ENCODE measurements around the gene FNDC8. TPM values are rescaled to one million over a fixed set of nuclear protein-coding genes. Genes with fewer than 3 reads are reported as not detected.
A peak's percentile ranks its signal among the peaks of the same experiment; 100 is the strongest.

FNDC8 gene
- not detected for total RNA-seq

DNA sequence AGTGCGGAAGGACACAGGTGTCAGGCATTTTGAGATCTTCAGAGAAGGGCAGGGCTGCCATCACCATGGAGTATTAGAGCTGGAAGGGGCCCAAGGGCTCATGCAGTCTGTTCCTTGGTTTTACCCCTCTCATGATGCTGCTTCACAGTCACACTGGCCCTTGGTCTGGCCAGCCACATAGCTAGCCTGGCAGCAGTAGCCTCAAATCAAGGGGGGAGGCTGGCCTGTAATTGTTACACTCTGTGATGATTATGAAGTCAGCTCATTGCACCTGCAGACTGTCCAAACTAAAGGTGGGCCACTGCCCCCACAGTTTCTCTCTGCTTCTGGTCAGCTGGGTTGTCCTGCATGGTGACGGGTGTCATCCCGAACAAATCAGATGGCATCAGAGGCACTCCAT is at the start of gene FNDC8:
Gene FNDC8, plus strand, starts transcription at position 301 of the 400 bp plus-strand sequence. Its CDS starts 79 bp downstream, at position 380.
- Histone ChIP-seq H3K36me3 (no peaks in the 10 kb centered on the region), H3K4me3 (replicated peaks in 1 of 3) (no peak within 1 kb of the TSS), H3K9me3 (no peaks in the 10 kb centered on the region), H3K27ac (no peak within 1 kb of the TSS), H3K27me3 (no peaks in the 10 kb centered on the region), H3K4me1 (peaks cover 11 to 14% of the 10 kb centered on the region in 2 donors)
- TF ChIP-seq, protein P1, sequence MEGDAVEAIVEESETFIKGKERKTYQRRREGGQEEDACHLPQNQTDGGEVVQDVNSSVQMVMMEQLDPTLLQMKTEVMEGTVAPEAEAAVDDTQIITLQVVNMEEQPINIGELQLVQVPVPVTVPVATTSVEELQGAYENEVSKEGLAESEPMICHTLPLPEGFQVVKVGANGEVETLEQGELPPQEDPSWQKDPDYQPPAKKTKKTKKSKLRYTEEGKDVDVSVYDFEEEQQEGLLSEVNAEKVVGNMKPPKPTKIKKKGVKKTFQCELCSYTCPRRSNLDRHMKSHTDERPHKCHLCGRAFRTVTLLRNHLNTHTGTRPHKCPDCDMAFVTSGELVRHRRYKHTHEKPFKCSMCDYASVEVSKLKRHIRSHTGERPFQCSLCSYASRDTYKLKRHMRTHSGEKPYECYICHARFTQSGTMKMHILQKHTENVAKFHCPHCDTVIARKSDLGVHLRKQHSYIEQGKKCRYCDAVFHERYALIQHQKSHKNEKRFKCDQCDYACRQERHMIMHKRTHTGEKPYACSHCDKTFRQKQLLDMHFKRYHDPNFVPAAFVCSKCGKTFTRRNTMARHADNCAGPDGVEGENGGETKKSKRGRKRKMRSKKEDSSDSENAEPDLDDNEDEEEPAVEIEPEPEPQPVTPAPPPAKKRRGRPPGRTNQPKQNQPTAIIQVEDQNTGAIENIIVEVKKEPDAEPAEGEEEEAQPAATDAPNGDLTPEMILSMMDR (IDR thresholded peaks at IDR 0.05) = no peak
- no peak for TF ChIP-seq POLR2A (IDR thresholded peaks at IDR 0.05)
- intact Hi-C loops (cut with DNase I) = loop anchor here (5.0 kb wide), 2 partner anchors 579 to 704 kb away; no protein-coding TSS in a partner anchor
- no peak for DNase-seq
- WGBS, 2 donors = 94 to 98% methylated on average over 3 of the region's 3 CpGs

DNA sequence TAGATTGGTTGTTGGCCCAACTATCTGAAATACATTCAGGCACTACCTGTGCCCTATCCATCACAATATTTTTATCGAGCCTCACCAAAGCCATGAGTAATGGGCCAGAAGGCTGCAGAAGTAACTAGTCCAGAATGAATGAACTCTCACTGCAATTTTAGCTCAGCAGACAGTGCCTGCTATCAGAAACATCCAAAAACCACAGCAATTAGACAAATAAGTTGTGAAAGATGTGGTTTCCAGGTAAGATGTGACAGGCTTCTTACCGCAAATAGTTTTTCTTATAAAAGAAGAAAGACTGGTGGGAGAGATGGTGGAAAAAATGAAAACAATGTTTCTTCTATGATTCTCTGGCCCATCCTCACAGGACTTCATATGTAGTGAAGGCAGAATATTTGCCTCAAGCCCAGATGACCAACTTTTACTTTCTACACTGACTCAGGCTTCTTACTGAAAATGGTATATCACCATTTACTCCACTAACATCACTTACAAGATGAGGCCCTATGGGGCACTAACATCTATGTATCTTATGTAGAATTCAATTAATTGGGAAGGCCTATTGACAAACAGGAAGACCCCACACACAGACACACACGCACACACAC is 48.1 kb upstream of the FNDC8 start:
- H3K9me3 ChIP-seq = no peaks in the 10 kb centered on the region
- DNase-seq = no peak
- H3K4me1 ChIP-seq = peaks cover 28 to 50% of the 10 kb centered on the region in 2 donors
- peak overlapping the region in 1 of 3 donors; percentile 18 for H3K27ac ChIP-seq
- TF ChIP-seq, protein P1 (IDR thresholded peaks at IDR 0.05) = no peak
- no peak for TF ChIP-seq POLR2A (IDR thresholded peaks at IDR 0.05)
- H3K27me3 ChIP-seq = no peaks in the 10 kb centered on the region
- H3K36me3 ChIP-seq = no peaks in the 10 kb centered on the region
- intact Hi-C loops (cut with DNase I) = no loop called here
- WGBS, 2 donors = 93 to 94% methylated on average over 3 of the region's 3 CpGs
- H3K4me3 ChIP-seq (replicated peaks in 1 of 3) = no peak overlapping the region

DNA sequence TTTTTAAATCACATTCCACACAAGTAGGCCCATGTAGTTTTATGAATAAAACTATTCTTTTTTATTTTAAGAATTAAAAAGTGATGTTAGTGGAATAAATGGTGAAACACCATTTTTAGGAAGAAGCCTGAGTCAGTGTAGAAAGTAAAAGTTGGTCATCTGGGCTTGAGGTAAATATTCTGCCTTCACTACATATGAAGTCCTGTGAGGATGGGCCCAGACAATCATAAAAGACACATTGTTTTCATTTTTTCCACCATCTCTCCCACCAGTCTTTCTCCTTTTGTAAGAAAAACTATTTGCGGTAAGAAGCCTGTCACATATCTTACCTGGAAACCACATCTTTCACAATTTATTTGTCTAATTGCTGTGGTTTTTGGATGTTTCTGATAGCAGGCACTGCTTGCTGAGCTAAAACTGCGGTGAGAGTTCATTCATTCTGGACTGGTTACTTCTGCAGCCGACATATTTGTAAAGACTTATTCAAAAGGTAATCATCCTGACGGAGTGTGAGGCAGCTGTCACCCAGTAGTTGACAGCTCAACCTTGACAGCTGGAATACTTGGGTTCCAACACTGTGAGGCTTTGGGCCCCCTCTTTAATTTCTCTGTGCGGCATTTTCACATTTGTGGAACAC is 47.3 kb upstream of the FNDC8 start:
- intact Hi-C loops (cut with DNase I) = no loop called here
- no peak for TF ChIP-seq POLR2A (IDR thresholded peaks at IDR 0.05)
- TF ChIP-seq, protein P1 (IDR thresholded peaks at IDR 0.05) = no peak
- Histone ChIP-seq H3K4me1 (peaks cover 25 to 43% of the 10 kb centered on the region in 2 donors), H3K27me3 (no peaks in the 10 kb centered on the region), H3K27ac (peak overlapping the region in 2 of 3 donors; percentile 24 to 50), H3K36me3 (no peaks in the 10 kb centered on the region), H3K4me3 (replicated peaks in 1 of 3) (no peak overlapping the region), H3K9me3 (no peaks in the 10 kb centered on the region)
- 90 to 91% methylated on average over 5 of the region's 5 CpGs for WGBS, 2 donors
- no peak for DNase-seq

DNA sequence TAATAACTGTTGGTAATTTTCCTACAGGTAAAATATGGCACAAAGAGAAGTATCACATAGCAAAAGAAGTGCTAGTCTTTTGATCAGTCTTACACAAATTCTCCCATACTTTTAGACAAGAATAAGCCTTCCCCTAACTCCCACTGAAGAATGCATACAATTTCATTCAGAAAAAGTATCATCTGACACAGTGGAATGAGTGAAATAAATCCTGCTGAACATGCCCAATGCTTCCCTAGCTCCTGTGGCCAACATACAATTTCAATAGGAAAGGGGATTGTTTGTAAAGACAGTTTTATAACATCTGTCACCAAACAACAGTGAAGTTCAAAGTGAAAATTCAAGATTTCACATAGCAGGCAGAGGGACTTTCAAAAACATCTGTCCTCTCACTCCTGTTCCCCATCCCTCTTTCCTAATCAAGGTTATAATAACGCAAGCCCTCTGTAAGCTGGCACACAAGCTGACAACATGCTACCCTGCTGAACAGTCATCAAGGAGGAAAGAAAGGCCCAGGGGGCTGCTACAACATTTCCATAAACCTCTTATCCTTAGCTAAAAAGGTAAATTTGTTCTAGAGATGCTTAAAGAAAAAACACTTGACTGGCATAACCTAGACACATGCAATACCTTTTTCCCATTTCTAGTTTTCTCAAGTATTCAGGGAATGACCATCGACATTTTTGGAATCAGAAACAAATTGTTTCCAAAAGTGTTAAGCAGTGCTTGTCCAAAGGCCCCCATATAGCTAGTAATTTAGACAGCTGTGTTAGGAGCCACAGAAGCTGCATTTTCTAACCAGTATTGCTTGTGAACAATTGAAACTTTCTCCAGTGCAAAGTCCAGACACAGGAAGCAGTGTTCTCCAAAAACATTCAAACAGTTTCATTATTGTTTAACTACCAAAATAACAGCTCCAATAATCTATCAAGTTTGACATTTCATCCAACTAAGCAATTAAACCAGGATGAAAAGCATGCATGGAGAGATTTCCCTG is 46.4 kb upstream of the FNDC8 start:
- 56 to 64% methylated on average over 2 of the region's 2 CpGs for WGBS, 2 donors
- peaks cover 16 to 46% of the 10 kb centered on the region in 2 donors for H3K4me1 ChIP-seq
- H3K9me3 ChIP-seq = no peaks in the 10 kb centered on the region
- TF ChIP-seq POLR2A (IDR thresholded peaks at IDR 0.05) = no peak
- TF ChIP-seq, protein P1 (IDR thresholded peaks at IDR 0.05) = no peak
- no peaks in the 10 kb centered on the region for H3K36me3 ChIP-seq
- intact Hi-C loops (cut with DNase I) = no loop called here
- H3K27me3 ChIP-seq = no peaks in the 10 kb centered on the region
- H3K4me3 ChIP-seq (replicated peaks in 1 of 3) = no peak overlapping the region
- peak overlapping the region in 2 of 3 donors; percentile 11 to 50 for H3K27ac ChIP-seq
- DNase-seq = no peak
